ENCODE data around the gene PSMA4.

Gene PSMA4

DNA sequence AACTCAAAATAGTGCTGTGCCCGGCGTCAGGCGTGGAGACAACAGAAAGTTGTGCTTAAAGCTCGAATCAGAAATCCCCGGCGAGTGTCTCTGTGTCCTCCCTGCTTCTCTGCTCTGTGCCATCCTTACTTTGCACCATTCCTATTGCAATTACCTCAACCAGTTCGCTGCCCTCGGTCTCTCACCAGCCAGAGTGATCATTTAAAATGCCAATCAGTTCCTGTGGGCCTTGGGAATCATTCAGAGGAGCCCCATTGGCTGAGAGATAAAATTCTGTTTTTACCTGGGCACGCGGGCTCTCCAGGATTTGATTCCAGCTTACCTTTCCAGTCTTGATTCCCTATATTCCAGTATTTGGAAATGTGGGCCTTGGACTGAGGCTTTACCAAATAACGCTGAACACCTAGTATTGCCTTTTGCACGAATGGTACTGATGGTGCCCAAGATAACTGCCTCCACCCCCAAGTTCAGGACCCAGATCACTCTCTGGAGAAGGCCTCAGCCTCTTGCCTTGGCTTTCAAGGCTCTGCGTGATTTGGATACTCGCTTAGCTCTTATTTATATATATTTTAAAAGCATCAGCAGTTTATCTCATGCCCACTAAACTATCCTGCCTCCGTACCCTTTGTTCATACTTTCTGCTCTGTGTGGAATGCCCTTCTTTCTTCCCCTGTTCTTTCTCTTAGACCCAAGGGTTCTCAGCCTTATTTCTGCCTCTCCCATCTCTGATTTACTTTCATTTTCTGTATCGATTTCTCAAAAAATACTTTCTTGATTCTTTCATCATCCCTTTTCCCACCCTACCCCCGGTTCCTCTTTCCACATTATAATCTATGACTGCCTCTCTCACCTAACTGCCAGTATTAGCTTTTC, 863 bp downstream of the PSMA4 start:
- ChIA-PET CTCF (interaction anchor here (0.6 to 1.8 kb wide), 5 partner anchors 10 to 166 kb away, joined by 3 to 5 read pairs (median 4); partner anchors contain the start of gene CHRNA5), POLR2A (interaction anchor here (1.2 to 3.9 kb wide), 9 partner anchors 9 to 242 kb away, joined by 3 to 78 read pairs (median 12); partner anchors contain the start of genes CHRNA5, HYKK, IREB2 and SKIC8)
- TF ChIP-seq ZBTB7A (tag by site-specific recombination; IDR thresholded peaks at IDR 0.05; ENCODE audit: low read depth) (no peak), ZNF658 (tag by site-specific recombination; IDR thresholded peaks at IDR 0.05) (no peak), ZNF24 (tag by site-specific recombination; IDR thresholded peaks at IDR 0.05) (no peak), ZNF530 (tag by site-specific recombination; IDR thresholded peaks at IDR 0.05; ENCODE audit: low read depth) (no peak), ZNF785 (tag by site-specific recombination; IDR thresholded peaks at IDR 0.05) (no peak), SETDB1 (IDR thresholded peaks at IDR 0.05; ENCODE audit: insufficient read length, low read length) (no peak), KLF7 (tag by site-specific recombination; IDR thresholded peaks at IDR 0.05; ENCODE audit: borderline replicate concordance) (no peak), ZNF610 (tag by site-specific recombination; IDR thresholded peaks at IDR 0.05; ENCODE audit: borderline replicate concordance) (no peak), TSHZ1 (tag by site-specific recombination; IDR thresholded peaks at IDR 0.05; ENCODE audit: borderline replicate concordance) (no peak), ZSCAN4 (tag by site-specific recombination; IDR thresholded peaks at IDR 0.05) (no peak), ZNF280D (tag by site-specific recombination; IDR thresholded peaks at IDR 0.05) (no peak), ZNF426 (tag by site-specific recombination; IDR thresholded peaks at IDR 0.05) (no peak), ZBTB20 (tag by site-specific recombination; IDR thresholded peaks at IDR 0.05) (0 out of 2 replicates have a peak, but pooled peaks have one; percentile 12), ZNF335 (tag by site-specific recombination; conservative IDR thresholded peaks at IDR 0.05) (peak; percentile 84), ZNF830 (tag by site-specific recombination; IDR thresholded peaks at IDR 0.05; ENCODE audit: low read depth) (no peak), ZNF169 (tag by site-specific recombination; IDR thresholded peaks at IDR 0.05) (no peak), PRDM1 (tag by site-specific recombination; IDR thresholded peaks at IDR 0.05) (peak; percentile 94), TRIM28 (IDR thresholded peaks at IDR 0.05; ENCODE audit: borderline replicate concordance, low read length) (no peak), ZNF707 (tag by site-specific recombination; IDR thresholded peaks at IDR 0.05) (no peak), HIC1 (tag by site-specific recombination; IDR thresholded peaks at IDR 0.05) (0 out of 2 replicates have a peak, but pooled peaks have one; percentile 11), ZNF664 (tag by site-specific recombination; IDR thresholded peaks at IDR 0.05) (no peak), ZEB2 (tag by site-specific recombination; IDR thresholded peaks at IDR 0.05) (no peak), KLF10 (tag by site-specific recombination; IDR thresholded peaks at IDR 0.05) (no peak)
- TF ChIP-seq, protein P1, sequence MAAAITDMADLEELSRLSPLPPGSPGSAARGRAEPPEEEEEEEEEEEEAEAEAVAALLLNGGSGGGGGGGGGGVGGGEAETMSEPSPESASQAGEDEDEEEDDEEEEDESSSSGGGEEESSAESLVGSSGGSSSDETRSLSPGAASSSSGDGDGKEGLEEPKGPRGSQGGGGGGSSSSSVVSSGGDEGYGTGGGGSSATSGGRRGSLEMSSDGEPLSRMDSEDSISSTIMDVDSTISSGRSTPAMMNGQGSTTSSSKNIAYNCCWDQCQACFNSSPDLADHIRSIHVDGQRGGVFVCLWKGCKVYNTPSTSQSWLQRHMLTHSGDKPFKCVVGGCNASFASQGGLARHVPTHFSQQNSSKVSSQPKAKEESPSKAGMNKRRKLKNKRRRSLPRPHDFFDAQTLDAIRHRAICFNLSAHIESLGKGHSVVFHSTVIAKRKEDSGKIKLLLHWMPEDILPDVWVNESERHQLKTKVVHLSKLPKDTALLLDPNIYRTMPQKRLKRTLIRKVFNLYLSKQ (tag by site-specific recombination; IDR thresholded peaks at IDR 0.05; ENCODE audit: borderline replicate concordance), result no peak
- TF ChIP-seq, protein P2, sequence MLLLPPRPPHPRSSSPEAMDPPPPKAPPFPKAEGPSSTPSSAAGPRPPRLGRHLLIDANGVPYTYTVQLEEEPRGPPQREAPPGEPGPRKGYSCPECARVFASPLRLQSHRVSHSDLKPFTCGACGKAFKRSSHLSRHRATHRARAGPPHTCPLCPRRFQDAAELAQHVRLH (tag by site-specific recombination; IDR thresholded peaks at IDR 0.05), result no peak

More for the DNA sequence above, 863 bp downstream of the PSMA4 start:
- H3K4me1 ChIP-seq (ENCODE audit: control insufficient read depth, insufficient read depth, low read length), result peaks cover 10% of the 10 kb centered on the region; the same call in 1 of the 2 replicates
- peak overlapping the region; percentile 93 for H3K4me3 ChIP-seq (ENCODE audit: low read depth, low read length)
- peaks cover 40 to 44% of the 10 kb centered on the region in 2 experiments for H3K36me3 ChIP-seq (ENCODE audit: control insufficient read depth in 2 of 2, insufficient read depth in 1 of 2, low read length in 2 of 2)
- peak overlapping the region; percentile 95 for H3K27ac ChIP-seq (ENCODE audit: extremely low read depth, low read depth, low read length)
- no peaks in the 10 kb centered on the region for H3K9me3 ChIP-seq (ENCODE audit: control insufficient read depth, insufficient read depth, low read depth, low read length)

Measured in HEK293 (cell line).